Mesendoderm (in vitro differentiated cells): Measurements from ENCODE around the gene TMEM45A.
"Not testable (repeated sequence)": the region's sequence is repeated elsewhere in the genome, so short reads cannot be mapped to it uniquely, and the experiment has no call there.

ENCODE experiments used
- DNase-seq: peaks from one replicate; pipeline ENCODE4 v3.0.0; 2013
- H2AK5ac ChIP-seq: 2 replicates; pipeline ENCODE4 v1.6.1; 2013; ENCODE audit warnings: low read length, inconsistent platforms
- H2BK120ac ChIP-seq: 2 replicates; pipeline ENCODE4 v1.6.1; 2013; ENCODE audit warnings: low read depth, mild to moderate bottlenecking, low read length, moderate library complexity, mixed read lengths
- H2BK15ac ChIP-seq: replicated peaks from 2 replicates; pipeline ENCODE4 v1.6.1; 2013; ENCODE audit warnings: low read depth, mild to moderate bottlenecking, moderate library complexity
- H2BK5ac ChIP-seq: 2 replicates; pipeline ENCODE4 v1.6.1; 2013; ENCODE audit warnings: low read length, inconsistent platforms
- H3K18ac ChIP-seq: 2 replicates; pipeline ENCODE4 v1.6.1; 2013; ENCODE audit warnings: mild to moderate bottlenecking, low read length, mixed read lengths
- H3K23ac ChIP-seq: one replicate; pipeline ENCODE4 v1.6.1; 2013; ENCODE audit warnings: low read length
- H3K27ac ChIP-seq: 2 replicates; pipeline ENCODE4 v1.5.1; 2013; ENCODE audit warnings: low read depth, mild to moderate bottlenecking, inconsistent platforms, low read length, moderate library complexity
- H3K27me3 ChIP-seq: 2 replicates; pipeline ENCODE4 v1.6.1; 2013; ENCODE audit warnings: low read length, control low read depth, mild to moderate bottlenecking, inconsistent platforms; ENCODE audit not compliant: insufficient read depth, poor library complexity
- H3K36me3 ChIP-seq: 2 replicates; pipeline ENCODE4 v1.6.1; 2013; ENCODE audit warnings: low read length, inconsistent platforms; ENCODE audit not compliant: control insufficient read depth, insufficient read depth
- H3K4ac ChIP-seq: one replicate; pipeline ENCODE4 v1.6.1; 2013; ENCODE audit warnings: low read depth, mild to moderate bottlenecking, low read length, moderate library complexity
- H3K4me1 ChIP-seq: 2 replicates; pipeline ENCODE4 v1.6.1; 2013; ENCODE audit warnings: low read depth, low read length, inconsistent platforms; ENCODE audit not compliant: control insufficient read depth
- H3K4me2 ChIP-seq: 2 replicates; pipeline ENCODE4 v1.6.1; 2013; ENCODE audit warnings: low read length
- H3K4me3 ChIP-seq: 2 replicates; pipeline ENCODE4 v1.5.1; 2013; ENCODE audit warnings: mild to moderate bottlenecking, low read length
- H3K56ac ChIP-seq: one replicate; pipeline ENCODE4 v1.6.1; 2013; ENCODE audit warnings: low read length
- H3K79me1 ChIP-seq: 2 replicates; pipeline ENCODE4 v1.6.1; 2013; ENCODE audit warnings: low read length, inconsistent platforms
- H3K79me2 ChIP-seq: 2 replicates; pipeline ENCODE4 v1.6.1; 2013; ENCODE audit warnings: mild to moderate bottlenecking, low read length; ENCODE audit not compliant: control insufficient read depth, insufficient read depth
- H3K9ac ChIP-seq: 2 replicates; pipeline ENCODE4 v1.6.1; 2013; ENCODE audit warnings: low read length, inconsistent platforms
- H4K5ac ChIP-seq: one replicate; pipeline ENCODE4 v1.6.1; 2013; ENCODE audit warnings: low read length
- H4K8ac ChIP-seq: one replicate; pipeline ENCODE4 v1.6.1; 2013; ENCODE audit warnings: low read depth, mild to moderate bottlenecking, control low read depth, low read length, moderate library complexity
- WGBS: extraction: QIAGEN DNeasy Blood & Tissue Kit; methylation state at CpG from one replicate; pipeline ENCODE4 v1.1.7; 2013; ENCODE audit warnings: low lambda C conversion rate, missing lambda C conversion rate; ENCODE audit not compliant: insufficient coverage; ENCODE audit errors: extremely low coverage; 5-methylcytosine and 5-hydroxymethylcytosine counted together

Gene TMEM45A

GRCh38 chr3:100471444-100471843 is 21.0 kb upstream of the TMEM45A start:
- no CpG with 5 or more reads among the region's 2 CpGs for WGBS
- Histone ChIP-seq H3K27me3 (no peaks in the 10 kb centered on the region), H2BK15ac (no peak overlapping the region), H3K27ac (no peak overlapping the region), H4K5ac (no peak overlapping the region), H3K18ac (no peak overlapping the region), H3K56ac (no peak overlapping the region), H3K36me3 (no peaks in the 10 kb centered on the region), H3K23ac (no peak overlapping the region), H3K79me2 (no peaks in the 10 kb centered on the region), H3K4me2 (no peak overlapping the region), H3K4ac (no peak overlapping the region), H2AK5ac (no peak overlapping the region), H2BK5ac (no peak overlapping the region), H2BK120ac (no peak overlapping the region), H3K4me1 (no peaks in the 10 kb centered on the region), H4K8ac (no peak overlapping the region), H3K9ac (no peak overlapping the region), H3K79me1 (no peaks in the 10 kb centered on the region), H3K4me3 (no peak overlapping the region)
- no peak for DNase-seq

GRCh38 chr3:100477851-100478360 is 14.5 kb upstream of the TMEM45A start:
- not testable (repeated sequence) for H2BK5ac ChIP-seq, H3K18ac ChIP-seq, H3K4me2 ChIP-seq, H3K36me3 ChIP-seq, H4K8ac ChIP-seq, H3K56ac ChIP-seq, H2AK5ac ChIP-seq, H3K23ac ChIP-seq, H3K4ac ChIP-seq, DNase-seq, H3K27ac ChIP-seq, H3K4me3 ChIP-seq, H3K9ac ChIP-seq, H2BK120ac ChIP-seq, H3K27me3 ChIP-seq, H2BK15ac ChIP-seq, H3K79me2 ChIP-seq, H3K4me1 ChIP-seq, H3K79me1 ChIP-seq, H4K5ac ChIP-seq
- WGBS, result no CpG with 5 or more reads among the region's 32 CpGs

DNA sequence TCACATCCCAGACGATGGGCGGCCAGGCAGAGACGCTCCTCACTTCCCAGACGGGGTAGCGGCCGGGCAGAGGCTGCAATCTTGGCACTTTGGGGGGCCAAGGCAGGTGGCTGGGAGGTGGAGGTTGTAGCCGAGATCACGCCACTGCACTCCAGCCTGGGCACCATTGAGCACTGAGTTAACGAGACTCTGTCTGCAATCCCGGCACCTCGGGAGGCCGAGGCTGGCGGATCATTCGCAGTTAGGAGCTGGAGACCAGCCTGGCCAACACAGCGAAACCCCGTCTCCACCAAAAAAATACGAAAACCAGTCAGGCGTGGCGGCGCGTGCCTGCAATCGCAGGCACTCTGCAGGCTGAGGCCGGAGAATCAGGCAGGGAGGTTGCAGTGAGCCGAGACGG is 13.9 kb upstream of the TMEM45A start:
- no CpG with 5 or more reads among the region's 25 CpGs for WGBS
- not testable (repeated sequence) for H2BK15ac ChIP-seq, H3K9ac ChIP-seq, H3K79me2 ChIP-seq, H4K8ac ChIP-seq, H3K4ac ChIP-seq, H3K4me2 ChIP-seq, H4K5ac ChIP-seq, H2BK5ac ChIP-seq, H3K18ac ChIP-seq, H2AK5ac ChIP-seq, DNase-seq, H3K27ac ChIP-seq, H3K79me1 ChIP-seq, H3K4me1 ChIP-seq, H3K36me3 ChIP-seq, H3K56ac ChIP-seq, H2BK120ac ChIP-seq, H3K27me3 ChIP-seq, H3K23ac ChIP-seq, H3K4me3 ChIP-seq

DNA sequence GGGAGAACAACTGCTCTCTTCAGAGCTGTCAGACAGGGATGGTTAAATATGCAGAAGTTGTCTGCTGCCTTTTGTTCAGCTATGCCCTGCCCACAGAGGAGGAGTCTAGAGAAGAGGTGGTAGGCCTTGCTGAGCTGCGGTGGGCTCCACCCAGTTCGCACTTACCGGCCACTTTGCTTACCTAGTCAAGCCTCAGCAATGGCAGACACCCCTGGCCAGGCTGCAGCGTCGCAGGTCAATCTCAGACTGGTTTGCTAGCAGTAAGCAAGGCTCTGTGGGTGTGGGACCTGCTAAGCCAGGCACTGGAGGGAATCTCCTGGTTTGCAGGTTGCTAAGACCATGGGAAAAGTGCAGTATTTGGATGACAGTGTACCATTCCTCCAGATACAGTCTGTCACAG is 12.3 kb upstream of the TMEM45A start:
- H3K4me2 ChIP-seq, result no peak overlapping the region
- H3K9ac ChIP-seq, result no peak overlapping the region
- no peak overlapping the region for H2BK15ac ChIP-seq
- H3K18ac ChIP-seq, result no peak overlapping the region
- no peak overlapping the region for H3K4me3 ChIP-seq
- no peaks in the 10 kb centered on the region for H3K79me2 ChIP-seq
- no peak overlapping the region for H2AK5ac ChIP-seq
- no peak overlapping the region for H3K23ac ChIP-seq
- no peaks in the 10 kb centered on the region for H3K79me1 ChIP-seq
- no peaks in the 10 kb centered on the region for H3K36me3 ChIP-seq
- no peak overlapping the region for H4K8ac ChIP-seq
- H3K27me3 ChIP-seq, result no peaks in the 10 kb centered on the region
- H2BK120ac ChIP-seq, result no peak overlapping the region
- no peaks in the 10 kb centered on the region for H3K4me1 ChIP-seq
- no peak overlapping the region for H4K5ac ChIP-seq
- no peak overlapping the region for H3K56ac ChIP-seq
- no peak overlapping the region for H2BK5ac ChIP-seq
- peak; percentile 53 for DNase-seq
- no peak overlapping the region for H3K4ac ChIP-seq
- H3K27ac ChIP-seq, result no peak overlapping the region
- no CpG with 5 or more reads among the region's 5 CpGs for WGBS

DNA sequence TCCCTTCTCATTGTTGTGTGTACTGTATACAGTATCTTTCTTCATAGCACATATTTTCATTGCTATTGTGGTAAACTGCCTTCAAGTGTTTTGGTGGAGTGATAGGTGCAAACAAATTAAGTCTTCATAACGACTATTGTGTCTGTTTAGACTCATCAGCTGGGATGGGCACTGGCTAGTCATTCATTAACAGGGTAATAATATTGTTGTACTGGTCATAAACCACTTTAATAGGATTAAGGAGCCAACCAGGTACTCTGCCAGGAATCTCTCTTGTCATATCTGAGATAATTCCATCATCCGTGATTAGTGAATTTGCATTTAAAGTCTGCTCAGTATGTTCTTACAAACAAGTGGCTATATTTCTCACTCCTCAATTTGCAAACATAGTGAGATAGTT is 10.2 kb upstream of the TMEM45A start:
- H3K9ac ChIP-seq, result no peak overlapping the region
- H3K36me3 ChIP-seq, result no peaks in the 10 kb centered on the region
- H4K8ac ChIP-seq, result no peak overlapping the region
- H3K4ac ChIP-seq, result no peak overlapping the region
- no peak overlapping the region for H2BK120ac ChIP-seq
- no CpG with 5 or more reads among the region's 2 CpGs for WGBS
- no peak overlapping the region for H2BK15ac ChIP-seq
- H4K5ac ChIP-seq, result no peak overlapping the region
- H2AK5ac ChIP-seq, result no peak overlapping the region
- no peaks in the 10 kb centered on the region for H3K79me2 ChIP-seq
- no peak overlapping the region for H3K23ac ChIP-seq
- no peak overlapping the region for H3K4me3 ChIP-seq
- no peak overlapping the region for H2BK5ac ChIP-seq
- H3K4me2 ChIP-seq, result no peak overlapping the region
- H3K4me1 ChIP-seq, result no peaks in the 10 kb centered on the region
- no peak overlapping the region for H3K18ac ChIP-seq
- no peak overlapping the region for H3K56ac ChIP-seq
- H3K27ac ChIP-seq, result no peak overlapping the region
- H3K27me3 ChIP-seq, result no peaks in the 10 kb centered on the region
- no peaks in the 10 kb centered on the region for H3K79me1 ChIP-seq
- peak; percentile 49 for DNase-seq

GRCh38 chr3:100483529-100483928 is 8.9 kb upstream of the TMEM45A start:
- Histone ChIP-seq H3K36me3 (no peaks in the 10 kb centered on the region), H3K4me1 (no peaks in the 10 kb centered on the region), H4K5ac (no peak overlapping the region), H3K23ac (no peak overlapping the region), H2BK120ac (no peak overlapping the region), H2BK5ac (no peak overlapping the region), H2BK15ac (no peak overlapping the region), H3K56ac (no peak overlapping the region), H3K79me1 (no peaks in the 10 kb centered on the region), H2AK5ac (no peak overlapping the region), H3K4me2 (no peak overlapping the region), H3K79me2 (no peaks in the 10 kb centered on the region), H3K27ac (no peak overlapping the region), H3K18ac (no peak overlapping the region), H4K8ac (no peak overlapping the region), H3K4me3 (no peak overlapping the region), H3K27me3 (no peaks in the 10 kb centered on the region), H3K4ac (no peak overlapping the region), H3K9ac (no peak overlapping the region)
- WGBS, result no CpG with 5 or more reads among the region's 1 CpG
- no peak for DNase-seq
